ENCODE data around the gene METRN.

DNA sequence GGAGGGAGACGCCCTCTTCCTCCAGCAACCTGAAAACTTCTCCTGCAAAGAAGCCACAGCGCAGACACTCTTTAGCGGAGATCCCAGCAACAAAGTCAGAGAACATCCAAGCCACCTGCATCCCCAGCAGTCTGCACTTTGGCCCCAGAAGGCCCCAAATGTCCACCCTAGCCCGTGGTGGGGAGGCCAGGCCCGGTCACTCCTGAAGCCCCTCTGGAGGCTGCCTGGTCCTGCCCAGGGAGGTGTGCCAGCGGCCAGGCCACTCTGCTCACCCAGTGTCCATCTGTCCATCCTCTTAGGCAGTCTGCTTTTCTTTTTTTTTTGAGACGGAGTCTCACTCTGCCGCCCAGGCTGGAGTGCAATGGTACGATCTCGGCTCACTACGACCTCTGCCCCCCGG is 17.4 kb downstream of the METRN start:
- TF ChIP-seq POLR2A (IDR thresholded peaks at IDR 0.05) = no peak
- TF ChIP-seq, protein P1, sequence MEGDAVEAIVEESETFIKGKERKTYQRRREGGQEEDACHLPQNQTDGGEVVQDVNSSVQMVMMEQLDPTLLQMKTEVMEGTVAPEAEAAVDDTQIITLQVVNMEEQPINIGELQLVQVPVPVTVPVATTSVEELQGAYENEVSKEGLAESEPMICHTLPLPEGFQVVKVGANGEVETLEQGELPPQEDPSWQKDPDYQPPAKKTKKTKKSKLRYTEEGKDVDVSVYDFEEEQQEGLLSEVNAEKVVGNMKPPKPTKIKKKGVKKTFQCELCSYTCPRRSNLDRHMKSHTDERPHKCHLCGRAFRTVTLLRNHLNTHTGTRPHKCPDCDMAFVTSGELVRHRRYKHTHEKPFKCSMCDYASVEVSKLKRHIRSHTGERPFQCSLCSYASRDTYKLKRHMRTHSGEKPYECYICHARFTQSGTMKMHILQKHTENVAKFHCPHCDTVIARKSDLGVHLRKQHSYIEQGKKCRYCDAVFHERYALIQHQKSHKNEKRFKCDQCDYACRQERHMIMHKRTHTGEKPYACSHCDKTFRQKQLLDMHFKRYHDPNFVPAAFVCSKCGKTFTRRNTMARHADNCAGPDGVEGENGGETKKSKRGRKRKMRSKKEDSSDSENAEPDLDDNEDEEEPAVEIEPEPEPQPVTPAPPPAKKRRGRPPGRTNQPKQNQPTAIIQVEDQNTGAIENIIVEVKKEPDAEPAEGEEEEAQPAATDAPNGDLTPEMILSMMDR (IDR thresholded peaks at IDR 0.05) = no peak
- no peak for TF ChIP-seq POLR2AphosphoS5 (IDR thresholded peaks at IDR 0.05)
- no peak for TF ChIP-seq EP300 (IDR thresholded peaks at IDR 0.05)
